HG03280 (cell line): Measurements from ENCODE around the gene SERPINA1.
"Not testable (repeated sequence)": the region's sequence is repeated elsewhere in the genome, so short reads cannot be mapped to it uniquely, and the experiment has no call there.

ENCODE experiments used
- ATAC-seq: cut with Tn5 transposase; IDR thresholded peaks from one replicate; pipeline ENCODE4 v1.9.1; 2021; ENCODE audit warnings: mild to moderate bottlenecking, moderate library complexity; ENCODE audit not compliant: unreplicated experiment

SERPINA1 gene

DNA sequence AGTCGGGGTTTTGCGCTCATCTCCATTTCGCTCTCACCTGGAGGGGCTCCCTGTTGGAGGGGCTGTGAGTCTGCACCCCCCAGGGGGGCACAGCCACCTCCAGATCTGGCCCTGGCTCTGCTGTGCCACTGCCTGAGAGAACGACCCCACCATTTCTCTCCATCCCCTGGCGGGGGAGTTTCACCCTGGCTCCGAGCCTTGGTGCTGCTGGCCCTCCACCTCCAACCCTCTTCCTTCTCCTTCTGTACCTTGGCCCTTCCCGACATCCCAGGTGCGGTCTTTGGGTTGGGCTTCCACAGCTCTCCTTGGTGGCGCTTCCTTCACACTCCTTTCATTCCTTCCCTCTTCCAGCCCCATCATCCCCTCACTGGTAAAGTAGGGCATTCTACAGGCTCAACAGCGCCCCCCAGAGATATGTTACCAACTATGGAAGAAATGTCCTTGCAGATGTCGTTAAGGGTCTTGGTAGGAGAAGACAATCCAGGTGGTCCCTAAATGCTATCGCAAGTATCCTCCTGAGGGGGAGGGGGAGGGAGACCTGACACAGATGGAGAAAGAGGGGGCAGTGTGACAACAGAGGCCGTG, 16.3 kb downstream of the SERPINA1 start:
- ATAC-seq = no peak

DNA sequence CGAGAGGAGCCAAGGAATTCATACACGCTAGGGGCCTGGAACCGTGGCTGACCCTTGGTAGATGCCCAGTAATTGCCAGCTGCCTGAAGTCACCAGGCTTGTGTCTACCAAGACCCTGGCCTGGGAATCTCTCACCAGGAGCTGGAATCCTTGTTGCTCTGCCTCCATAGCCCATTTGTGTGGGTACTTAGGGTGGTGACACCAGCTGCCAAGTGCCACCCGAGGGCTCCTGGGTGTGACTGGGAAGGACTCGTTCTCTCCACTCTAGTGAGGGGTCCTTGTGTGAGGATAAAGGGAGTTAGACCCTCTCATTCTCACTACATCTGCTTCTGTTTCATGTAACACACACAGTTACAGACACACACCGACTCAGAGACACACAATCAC, 17.9 kb downstream of the SERPINA1 start:
- ATAC-seq = no peak

DNA sequence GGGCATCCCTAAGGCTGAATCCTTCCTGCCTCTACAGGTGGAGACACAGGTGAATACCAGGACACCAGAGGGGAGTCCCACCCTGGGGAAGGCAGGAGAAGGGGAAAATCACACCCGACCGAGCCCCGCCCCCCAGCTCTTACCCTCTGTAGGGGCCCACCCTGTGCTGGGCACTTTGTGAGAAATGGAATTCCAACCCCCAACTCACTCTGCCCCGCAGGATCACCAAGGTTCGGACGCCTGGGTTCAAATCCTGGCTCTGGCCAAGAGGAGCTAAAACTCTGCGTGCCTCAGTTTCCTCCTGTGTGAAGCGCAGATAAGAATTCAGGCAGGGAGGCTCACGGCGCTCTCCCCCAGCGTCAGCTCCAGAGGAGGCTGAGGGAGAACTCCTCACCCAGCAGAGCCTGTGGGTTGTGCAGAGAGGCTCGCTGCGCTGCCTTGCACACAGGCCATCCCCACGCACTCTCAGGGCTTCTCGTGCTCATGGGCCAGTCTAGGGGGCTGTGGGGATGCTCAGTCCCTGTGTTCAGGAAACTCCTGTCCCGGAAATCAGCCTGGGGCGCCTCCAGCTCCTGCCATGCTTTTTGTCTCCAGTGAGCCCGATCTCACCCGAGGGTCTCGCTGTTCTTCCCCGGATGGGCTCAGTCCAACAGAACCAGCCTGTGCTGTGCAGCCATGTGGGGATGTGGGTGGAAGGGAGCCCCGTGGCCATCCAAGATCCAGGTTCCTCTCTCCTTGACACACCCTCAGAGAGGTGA, 18.5 kb downstream of the SERPINA1 start:
- not testable (repeated sequence) for ATAC-seq

DNA sequence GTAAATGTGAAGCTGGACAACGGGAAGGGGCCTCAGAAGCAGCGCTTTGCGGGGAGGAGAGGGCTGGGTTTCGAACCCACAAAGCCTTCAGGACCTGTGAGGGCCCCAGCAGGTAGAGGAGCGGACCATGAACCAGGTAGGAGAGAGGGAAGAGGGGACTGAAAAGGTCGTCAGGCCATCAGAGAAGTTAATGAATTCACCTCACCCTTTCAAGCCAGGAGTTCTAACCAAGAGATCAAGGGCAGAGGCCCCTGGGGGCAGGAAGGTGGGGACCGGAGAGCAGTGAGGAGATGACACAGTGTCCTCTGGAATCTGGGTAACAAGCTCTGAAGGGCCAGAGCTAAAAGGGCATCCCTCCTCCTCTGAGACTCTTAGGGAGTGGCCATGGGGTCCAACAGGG, 19.4 kb downstream of the SERPINA1 start:
- no peak for ATAC-seq

DNA sequence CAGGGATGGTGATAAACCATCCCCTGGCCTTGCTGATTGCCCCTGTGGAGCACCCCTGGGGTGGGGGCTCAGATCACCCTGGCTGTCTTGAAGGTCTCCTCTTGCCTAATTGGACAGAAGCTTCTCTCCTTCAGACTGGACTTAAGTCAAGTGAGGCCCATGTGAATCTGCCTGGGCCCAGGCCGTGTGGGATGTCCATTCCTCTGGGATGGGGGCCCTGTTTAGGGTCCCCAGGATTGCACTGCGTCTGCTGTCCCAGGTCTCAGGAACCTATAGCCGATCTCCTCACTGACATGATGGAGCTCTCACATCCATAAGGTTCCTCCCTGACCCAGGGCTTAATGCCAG, 20.2 kb downstream of the SERPINA1 start:
- no peak for ATAC-seq

DNA sequence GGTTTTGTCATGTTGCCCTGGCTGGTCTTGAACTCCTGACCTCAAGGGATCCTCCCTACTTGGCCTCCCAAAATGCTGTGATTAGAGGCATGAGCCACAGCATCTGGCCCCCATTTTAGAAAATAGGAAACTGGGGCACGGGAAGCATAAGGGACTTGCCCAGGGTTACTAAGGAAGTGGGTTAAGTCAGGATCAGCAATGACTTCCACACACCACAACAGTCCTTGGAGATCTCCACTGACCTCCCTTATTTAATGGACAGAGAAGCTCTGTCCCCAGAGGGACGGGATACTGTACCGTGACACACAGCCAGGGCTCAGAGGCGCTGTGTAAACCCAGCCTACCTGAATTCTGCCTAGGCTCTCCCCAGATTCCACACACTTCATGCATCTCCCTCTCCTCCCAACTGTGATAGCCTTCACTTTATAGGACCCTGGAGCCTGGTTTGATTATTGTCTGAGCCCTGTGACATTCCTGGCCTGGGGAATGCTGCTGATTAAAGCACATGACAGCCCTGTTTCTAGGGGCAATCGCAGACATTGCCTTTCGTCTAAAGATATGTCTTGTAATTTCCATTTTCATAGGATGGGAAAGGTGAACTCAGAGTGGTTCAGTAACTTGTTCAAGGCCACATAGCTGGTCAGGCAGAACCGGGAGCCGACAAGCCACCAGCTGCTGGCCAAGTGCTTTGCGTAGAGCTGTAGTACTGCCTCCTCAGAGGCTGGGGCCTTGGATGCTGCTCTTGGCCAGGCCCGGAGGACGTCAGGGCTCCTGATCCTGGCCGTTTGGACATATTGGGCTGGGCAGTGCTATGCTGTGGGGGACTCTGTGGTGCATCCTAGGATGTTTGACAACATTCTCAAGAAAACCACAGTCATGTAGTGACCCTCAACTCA, 20.8 kb downstream of the SERPINA1 start:
- no peak for ATAC-seq

DNA sequence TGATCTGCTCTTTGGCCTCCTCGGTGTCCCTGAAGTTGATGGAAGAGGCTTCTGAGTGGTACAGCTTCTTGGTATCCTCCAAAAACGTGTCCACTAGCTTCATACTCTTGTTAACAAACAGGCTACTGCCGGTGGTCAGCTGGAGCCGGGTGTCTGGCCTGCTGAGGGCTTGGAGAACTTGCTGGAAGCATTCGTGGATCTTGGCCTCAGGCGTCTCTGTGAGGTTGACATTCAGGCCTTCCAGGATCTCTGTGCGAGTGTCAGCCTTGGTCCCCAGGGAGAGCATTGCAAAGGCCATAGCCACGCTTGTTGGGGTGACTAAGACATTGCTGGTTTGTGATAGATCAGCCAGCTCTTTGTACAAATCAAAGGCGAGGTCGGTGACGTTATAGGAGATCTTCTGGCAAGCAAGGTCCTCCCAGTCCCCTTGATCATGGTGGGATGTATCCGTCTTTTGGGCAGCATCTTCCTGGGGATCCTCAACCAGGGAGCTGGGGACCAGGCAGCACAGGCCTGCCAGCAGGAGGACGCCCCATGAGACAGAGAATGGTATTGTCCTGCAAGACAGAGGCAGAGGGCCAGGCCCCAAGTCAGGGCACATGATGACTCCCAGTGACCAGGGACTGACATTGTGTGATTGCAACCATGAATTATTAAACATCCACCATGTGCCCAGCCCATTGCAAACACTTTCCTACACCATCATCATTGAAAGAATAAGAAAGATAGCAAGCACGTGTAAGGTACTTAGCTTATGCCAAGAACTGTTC, 22.1 kb downstream of the SERPINA1 start, which contains the start of gene SERPINA2:
SERPINA2 (minus strand) TSS at position 553 of the 770 bp plus-strand sequence.
- ATAC-seq = no peak

DNA sequence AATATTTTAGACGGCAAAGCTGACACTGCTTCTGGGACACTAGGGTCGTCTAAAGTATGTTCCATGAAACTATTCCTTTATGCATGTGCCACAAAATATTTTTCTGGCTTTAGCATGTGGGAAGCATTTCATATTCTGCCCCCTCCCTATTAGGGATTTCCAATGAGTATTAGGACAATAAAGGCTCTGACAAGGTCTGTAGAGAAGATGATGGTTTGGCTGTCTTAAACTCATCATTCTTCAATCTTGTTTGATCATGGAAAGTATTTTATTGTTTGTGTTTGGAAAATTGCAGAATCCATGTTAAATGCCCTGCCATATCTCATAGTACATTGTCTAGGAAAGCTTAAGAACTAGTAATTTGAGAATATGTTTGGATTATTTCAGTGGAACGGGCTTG, 22.8 kb downstream of the SERPINA1 start:
- ATAC-seq = no peak

DNA sequence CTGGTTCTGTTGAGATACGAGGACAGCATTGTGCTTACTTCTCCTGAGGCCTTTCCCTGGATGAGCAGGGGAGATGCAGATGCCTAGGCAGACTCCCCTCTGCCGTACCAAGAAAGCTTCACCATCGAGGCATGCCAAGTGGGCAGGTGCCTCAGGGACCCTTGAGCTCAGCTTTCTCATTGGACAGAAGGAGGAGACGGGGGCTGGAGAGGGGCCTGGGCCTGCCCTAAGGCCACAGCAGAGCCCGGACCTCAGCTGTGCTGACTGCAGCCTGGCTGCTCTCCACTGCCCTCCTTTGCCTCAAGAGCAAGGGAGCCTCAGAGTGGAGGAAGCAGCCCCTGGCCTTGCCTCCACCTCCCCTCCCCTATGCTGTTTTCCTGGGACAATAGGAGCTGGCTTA, 23.4 kb downstream of the SERPINA1 start:
- ATAC-seq = no peak

DNA sequence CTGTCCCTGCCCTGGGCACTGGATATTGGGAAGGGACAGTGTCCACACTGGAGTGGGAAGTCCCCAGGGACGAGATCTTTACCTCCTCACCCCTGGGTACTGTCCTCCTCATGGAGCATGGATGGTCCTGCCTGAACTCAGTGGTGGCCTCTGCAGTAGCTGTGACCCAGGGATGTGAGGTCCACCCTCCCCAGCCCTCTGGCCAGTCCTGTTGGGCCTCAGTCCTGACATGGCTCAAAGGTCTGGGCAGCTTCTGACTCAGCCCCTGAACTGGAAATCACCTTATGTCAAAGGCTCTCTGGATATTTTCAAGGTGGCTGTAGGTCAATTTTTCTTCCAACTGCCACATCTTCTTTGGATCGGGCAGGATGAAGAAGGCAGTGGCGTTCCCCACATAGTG, 24.4 kb downstream of the SERPINA1 start:
- no peak for ATAC-seq

DNA sequence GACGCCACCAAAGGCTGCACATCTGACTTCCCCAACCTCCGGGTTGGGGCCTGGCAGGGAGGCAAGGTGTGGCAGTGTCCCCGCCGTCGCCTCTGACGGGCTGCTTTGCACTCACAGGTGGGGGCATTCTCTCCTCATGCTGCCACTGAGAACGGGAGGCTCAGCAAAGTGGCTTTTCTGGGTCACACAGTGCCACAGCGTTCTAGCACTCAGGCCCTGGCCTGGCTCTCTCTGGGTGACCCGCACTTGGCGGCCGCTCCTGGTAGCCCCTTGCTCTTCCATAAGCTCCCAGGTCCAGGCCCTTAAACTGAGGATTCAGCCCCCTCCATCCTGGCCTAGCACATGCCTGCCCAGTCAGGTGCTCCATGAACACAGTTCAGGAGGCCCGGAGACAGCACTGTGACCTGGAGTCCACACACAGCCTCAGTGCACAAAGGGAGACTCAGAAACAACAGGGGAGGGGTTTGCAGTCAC, 25.2 kb downstream of the SERPINA1 start:
- no peak for ATAC-seq

DNA sequence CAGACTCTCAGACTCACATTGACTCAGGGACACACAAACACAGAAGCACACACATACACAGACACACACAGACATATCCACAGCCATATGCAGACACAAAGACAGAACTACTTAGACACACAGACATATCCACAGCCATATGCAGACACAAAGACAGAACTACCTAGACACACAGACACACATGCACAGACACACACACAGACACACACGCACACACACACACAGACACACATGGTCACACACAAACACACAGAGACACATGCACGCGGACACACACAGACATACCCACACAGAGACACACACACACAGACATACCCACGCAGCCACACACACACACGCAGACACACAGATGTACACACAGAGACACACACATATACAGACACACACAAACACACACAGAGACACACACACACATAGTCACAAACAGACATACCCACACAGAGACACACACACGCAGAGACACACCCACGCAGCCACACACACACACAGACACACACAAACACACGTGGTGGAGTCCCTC, 25.7 kb downstream of the SERPINA1 start:
- ATAC-seq = no peak

DNA sequence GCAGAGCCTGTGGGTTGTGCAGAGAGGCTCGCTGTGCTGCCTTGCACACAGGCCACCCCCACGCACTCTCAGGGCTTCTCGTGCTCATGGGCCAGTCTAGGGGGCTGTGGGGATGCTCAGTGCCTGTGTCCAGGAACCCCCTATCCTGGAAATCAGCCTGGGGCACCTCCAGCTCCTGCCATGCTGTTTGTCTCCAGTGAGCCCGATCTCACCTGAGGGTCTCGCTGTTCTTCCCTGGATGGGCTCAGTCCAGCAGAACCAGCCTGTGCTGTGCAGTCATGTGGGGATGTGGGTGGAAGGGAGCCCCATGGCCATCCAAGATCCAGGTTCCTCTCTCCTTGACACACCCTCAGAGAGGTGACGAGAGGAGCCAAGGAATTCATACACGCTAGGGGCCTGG, 26.7 kb downstream of the SERPINA1 start:
- no peak for ATAC-seq

DNA sequence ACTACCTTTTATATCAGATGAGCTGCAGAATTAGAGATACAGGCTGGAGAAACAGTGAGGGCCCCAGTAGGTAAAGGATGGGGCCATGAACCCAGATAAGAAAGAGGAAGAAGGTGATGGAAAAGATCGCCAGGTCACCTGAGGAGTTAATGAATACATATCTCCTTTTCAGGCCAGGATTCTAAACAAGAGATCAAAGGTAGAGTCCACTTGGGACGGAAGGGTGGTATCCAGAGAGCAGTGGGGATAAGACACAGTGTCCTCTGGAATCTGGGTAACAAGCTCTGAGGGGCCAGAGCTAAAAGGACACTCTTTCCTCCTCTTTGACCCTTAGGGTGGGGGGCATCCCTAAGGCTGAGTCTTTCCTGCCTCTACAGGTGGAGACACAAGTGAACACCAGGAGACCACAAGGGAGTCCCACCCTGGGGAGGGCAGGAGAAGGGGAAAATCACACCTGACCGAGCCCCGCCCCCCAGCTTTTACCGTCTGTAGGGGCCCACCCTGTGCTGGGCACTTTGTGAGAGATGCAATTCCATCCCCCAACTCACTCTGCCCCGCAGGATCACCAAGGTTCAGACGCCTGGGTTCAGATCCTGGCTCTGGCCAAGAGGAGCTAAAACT, 27.3 kb downstream of the SERPINA1 start:
- ATAC-seq = no peak

DNA sequence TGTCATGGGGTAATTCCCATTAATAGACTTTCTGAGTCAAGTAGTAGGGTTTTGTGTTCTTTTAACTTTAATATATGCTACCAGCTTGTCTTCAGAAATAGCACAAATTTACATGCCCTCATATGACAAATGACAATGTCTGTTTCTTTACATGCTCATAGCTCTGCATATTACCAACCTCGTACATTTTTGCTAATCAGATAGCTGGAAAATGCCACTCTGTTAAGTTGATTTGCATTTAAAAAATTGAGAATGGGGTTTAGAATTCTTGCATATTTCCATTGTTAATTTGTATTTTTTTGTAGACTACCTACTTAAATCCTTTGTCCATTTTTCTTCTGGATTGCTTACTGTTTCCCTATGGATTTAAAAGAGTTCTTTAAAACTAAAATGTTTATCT, 31.2 kb downstream of the SERPINA1 start:
- no peak for ATAC-seq

DNA sequence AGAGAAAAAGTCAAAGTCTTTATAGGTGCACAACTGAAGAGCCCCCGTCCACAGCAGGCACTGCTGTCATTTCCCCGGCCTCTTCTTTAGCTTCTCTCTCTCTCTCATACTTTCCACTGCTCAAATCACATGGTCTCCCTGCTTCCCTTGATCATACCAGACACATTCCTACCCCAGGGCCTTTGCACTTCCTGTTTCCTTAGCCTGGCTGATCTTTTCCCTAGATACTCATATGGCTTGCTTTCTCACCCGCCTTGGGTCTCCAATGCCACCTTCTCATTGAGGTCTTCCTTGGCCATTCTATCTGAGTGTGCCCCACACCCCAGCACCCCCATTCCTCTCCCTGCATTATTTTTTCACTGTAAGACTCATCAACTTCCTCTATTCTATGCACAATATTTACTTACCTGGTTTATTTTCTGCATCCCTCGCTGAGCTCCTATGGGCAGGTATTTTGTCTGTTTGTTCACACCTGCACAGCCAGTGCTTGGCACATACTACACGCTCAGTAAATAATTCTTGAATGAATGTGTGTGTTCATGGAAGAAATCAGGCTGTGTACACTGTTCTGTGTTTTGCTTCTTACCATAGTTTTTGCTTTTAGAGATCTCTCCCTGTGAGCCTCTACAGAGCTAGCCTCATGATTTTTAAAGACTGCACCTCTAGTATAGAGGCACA, 31.9 kb downstream of the SERPINA1 start:
- no peak for ATAC-seq

DNA sequence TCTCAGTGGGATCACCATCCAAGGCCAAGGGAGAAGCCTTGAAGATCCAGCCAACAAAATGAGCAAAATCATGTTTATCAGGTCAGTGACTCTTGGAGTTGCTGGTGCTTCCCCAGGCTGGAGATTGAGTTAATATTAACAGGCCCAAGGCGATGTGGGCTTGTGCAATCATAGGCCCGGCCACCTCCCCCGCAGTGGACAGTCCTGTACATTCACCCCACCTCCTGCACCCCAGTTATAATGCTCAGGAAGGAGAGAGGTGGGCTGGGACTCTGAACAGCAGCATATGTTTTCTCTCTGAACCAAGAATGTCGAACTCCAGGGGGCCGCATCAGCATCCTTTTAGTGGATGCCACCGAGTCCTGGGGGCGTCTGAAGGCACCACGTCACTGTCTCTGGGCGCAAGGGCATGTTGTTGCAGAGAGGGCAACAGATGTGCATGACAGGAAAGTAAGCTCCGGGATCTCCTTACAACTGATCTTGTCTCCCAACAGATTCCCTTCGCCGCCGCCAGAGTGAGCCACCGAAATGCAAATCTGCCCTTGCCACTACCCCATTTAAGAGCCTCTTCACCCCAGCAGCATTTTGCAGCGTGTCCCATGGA, 33.1 kb downstream of the SERPINA1 start:
- no peak for ATAC-seq

DNA sequence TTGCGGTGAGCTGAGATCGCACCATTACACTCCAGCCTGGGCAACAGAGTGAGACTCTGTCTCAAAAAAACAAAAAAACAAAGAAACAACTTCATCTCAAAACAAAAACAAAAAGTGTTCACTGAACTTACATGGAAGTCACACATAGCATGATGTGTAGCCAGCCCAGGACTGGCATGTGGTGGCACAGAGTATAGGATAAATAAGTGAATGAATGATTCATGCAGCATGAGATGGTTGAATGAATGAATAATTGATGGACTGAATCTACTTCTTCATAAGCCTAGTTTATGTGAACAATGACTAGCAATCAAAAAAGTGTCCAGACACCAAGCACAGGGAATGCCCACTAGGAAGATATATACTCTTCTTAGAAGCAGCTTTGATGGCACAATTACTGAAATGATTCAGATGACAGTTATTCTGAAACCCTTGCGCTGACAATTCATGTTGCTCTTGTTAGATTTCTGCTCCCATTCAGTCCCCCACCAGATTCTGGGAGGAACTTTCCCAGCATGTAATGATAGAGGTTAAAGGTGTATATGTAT, 33.7 kb downstream of the SERPINA1 start:
- ATAC-seq = no peak

DNA sequence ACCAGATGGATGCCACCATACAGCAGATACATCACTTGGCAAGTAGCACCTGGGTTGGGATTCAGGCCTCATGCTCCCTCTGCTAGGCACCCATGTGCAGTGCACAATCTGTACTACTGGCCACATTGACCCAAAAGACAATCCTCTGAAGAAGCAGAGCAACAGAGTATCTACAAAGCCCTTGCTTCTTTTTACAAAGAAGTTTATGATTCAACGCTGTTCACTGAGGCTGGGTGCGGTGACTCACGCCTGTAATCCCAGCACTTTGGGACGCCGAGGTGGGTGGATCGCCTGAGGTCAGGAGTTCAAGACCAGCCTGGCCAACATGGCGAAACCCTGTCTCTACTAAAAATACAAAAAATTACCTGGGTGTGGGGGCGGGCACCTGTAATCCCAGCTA, 34.2 kb downstream of the SERPINA1 start:
- not testable (repeated sequence) for ATAC-seq
